Gastrocnemius medialis (tissue), 4 donors: ENCODE measurements around the gene USP6NL.

Experiments
- POLR2A ChIP-seq, 2 donors: fragments of 450-650 bp; IDR thresholded peaks; one replicate each; pipeline ENCODE4 v1.6.1; 2017; ENCODE audit warnings: antibody characterized with exemption in 2 of 2, mild to moderate bottlenecking in 2 of 2, moderate library complexity in 2 of 2
- TF ChIP-seq, protein P1 (sequence below), 5 experiments: fragments of 450-650 bp in 3 of 5; fragments of 200-600 bp in 2 of 5; sonication (generic) in 2 of 5; IDR thresholded peaks in 4 of 5; conservative IDR thresholded peaks in 1 of 5; 1 replicate in 4 of 5; 2 replicates in 1 of 5; pipeline ENCODE4 v1.5.1; 2016 to 2019; ENCODE audit warnings: antibody characterized with exemption in 5 of 5, mild to moderate bottlenecking in 3 of 5, moderate library complexity in 3 of 5

DNA sequence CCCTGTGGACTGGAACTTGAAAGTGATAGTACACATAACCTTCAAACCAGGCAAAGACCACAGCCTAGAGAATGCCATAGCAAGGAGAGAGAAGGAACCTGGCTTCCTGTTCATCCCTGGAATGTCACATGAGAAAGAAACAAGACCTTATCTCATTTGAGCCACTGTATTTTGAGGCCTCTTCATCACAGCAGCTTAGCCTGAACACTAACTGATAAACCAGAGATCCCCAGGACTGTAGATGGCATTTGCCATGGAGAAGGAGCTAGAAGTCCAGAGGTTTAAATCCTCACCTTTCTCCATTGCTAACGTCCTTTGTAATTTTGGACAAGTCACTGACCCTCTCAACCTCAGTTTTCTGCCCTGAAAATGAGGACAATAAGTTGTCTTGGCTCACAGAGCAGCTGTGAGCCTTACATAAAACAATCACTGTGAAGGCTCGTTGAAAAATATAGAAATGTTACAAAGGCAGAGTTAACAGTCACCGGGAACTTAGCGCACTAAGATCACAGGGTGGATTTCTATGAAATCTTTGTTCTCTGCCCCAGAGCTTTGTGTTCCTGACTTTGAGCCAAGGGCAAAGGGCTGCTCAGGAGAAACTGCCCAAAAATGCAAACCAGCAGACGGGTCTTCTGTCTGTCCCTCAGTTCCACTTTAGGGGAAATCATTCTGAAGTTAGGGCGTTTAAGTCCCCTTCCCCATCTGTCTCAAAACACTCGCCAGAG lies 197.0 kb downstream of the USP6NL start:
- TF ChIP-seq, protein P1, sequence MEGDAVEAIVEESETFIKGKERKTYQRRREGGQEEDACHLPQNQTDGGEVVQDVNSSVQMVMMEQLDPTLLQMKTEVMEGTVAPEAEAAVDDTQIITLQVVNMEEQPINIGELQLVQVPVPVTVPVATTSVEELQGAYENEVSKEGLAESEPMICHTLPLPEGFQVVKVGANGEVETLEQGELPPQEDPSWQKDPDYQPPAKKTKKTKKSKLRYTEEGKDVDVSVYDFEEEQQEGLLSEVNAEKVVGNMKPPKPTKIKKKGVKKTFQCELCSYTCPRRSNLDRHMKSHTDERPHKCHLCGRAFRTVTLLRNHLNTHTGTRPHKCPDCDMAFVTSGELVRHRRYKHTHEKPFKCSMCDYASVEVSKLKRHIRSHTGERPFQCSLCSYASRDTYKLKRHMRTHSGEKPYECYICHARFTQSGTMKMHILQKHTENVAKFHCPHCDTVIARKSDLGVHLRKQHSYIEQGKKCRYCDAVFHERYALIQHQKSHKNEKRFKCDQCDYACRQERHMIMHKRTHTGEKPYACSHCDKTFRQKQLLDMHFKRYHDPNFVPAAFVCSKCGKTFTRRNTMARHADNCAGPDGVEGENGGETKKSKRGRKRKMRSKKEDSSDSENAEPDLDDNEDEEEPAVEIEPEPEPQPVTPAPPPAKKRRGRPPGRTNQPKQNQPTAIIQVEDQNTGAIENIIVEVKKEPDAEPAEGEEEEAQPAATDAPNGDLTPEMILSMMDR (IDR thresholded peaks at IDR 0.05 in 4 of 5, conservative IDR thresholded peaks at IDR 0.05 in 1 of 5): no peak
- no peak for TF ChIP-seq POLR2A (IDR thresholded peaks at IDR 0.05)
